HCT116 (cell line): ENCODE data around the gene TRIAP1. TPM values are rescaled to one million over a fixed set of nuclear protein-coding genes. Genes with fewer than 3 reads are reported as not detected.

Experiments
- ATAC-seq: fragments of 200-7000 bp; cut with Tn5 transposase; 2 replicates; pipeline ENCODE4 v1.9.1; 2020; ENCODE audit warnings: mild to moderate bottlenecking, moderate library complexity
- BruUV-seq: library from RNA; stranded (reverse); fragments of 400-500 nt; replicated peaks from 2 replicates; lab custom pipeline; 2021; lab: Mats Ljungman, UMichigan
- CTCF ChIA-PET: fragments of 300-600 bp; sonication (Branson Sonifier 250); formaldehyde crosslinking; loops from one replicate; lab custom pipeline; 2021; ENCODE audit warnings: antibody characterized with exemption; lab: Charles Lee
- POLR2A ChIA-PET: fragments of 300-600, 350-600 bp; sonication (Branson Sonifier 250); formaldehyde crosslinking; loops from one replicate; lab custom pipeline; 2021; ENCODE audit warnings: antibody characterized with exemption; lab: Charles Lee
- RAD21 ChIA-PET, 2 experiments: fragments of 300-600 bp; sonication (Branson Sonifier 250); formaldehyde crosslinking; loops; one replicate each; lab custom pipeline; 2023; ENCODE audit warnings: low total read pairs in 2 of 2; ENCODE audit not compliant: uncharacterized antibody in 2 of 2, unreplicated experiment in 2 of 2, low non-redundant PET in 1 of 2; lab: Charles Lee
- DNase-seq: peaks from one replicate; pipeline ENCODE4 v3.0.0-alpha.2; 2010; ENCODE audit warnings: low read depth, low spot score
- H2AFZ ChIP-seq: fragments of 200-600 bp; shearing (Covaris generic), sonication (generic); 2 replicates; pipeline ENCODE4 v1.6.1; 2017; ENCODE audit warnings: low read depth, mixed run types, mixed read lengths, antibody characterized with exemption, low read length; ENCODE audit not compliant: poor library complexity, severe bottlenecking
- H3K27ac ChIP-seq: 2 replicates; pipeline ENCODE4 v1.5.1; 2012; ENCODE audit warnings: low read depth, low read length
- H3K27me3 ChIP-seq: fragments of 200-600 bp; sonication (generic); 2 replicates; pipeline ENCODE4 v1.6.1; 2016; ENCODE audit warnings: mixed run types, low read length, mixed read lengths; ENCODE audit not compliant: insufficient read depth
- H3K36me3 ChIP-seq, 2 experiments: fragments of 200-500 bp in 1 of 2; fragments of 200-600 bp in 1 of 2; sonication (Bioruptor generic) in 1 of 2; sonication (generic) in 1 of 2; 2 replicates each; pipeline versions ENCODE4 v1.5.1 to v1.6.1; 2014 to 2016; ENCODE audit warnings: low read length in 2 of 2, inconsistent platforms in 1 of 2, mixed read lengths in 1 of 2, mixed run types in 1 of 2; ENCODE audit not compliant: insufficient read depth in 2 of 2, control insufficient read depth in 1 of 2
- H3K4me1 ChIP-seq, 2 experiments: fragments of 200-600 bp in 1 of 2; sonication (generic) in 1 of 2; 2 replicates each; pipeline versions ENCODE4 v1.5.1 to v1.6.1; 2012 to 2017; ENCODE audit warnings: low read length in 2 of 2, inconsistent platforms in 1 of 2, mild to moderate bottlenecking in 1 of 2, mixed read lengths in 1 of 2, mixed run types in 1 of 2, moderate library complexity in 1 of 2; ENCODE audit not compliant: insufficient read depth in 2 of 2, control insufficient read depth in 1 of 2
- H3K4me2 ChIP-seq: fragments of 200-600 bp; sonication (generic); 2 replicates; pipeline ENCODE4 v1.6.1; 2017; ENCODE audit warnings: mixed run types, low read length, mixed read lengths
- H3K4me3 ChIP-seq, 2 experiments: fragments of 200-600 bp in 1 of 2; sonication (generic) in 1 of 2; replicated peaks in 1 of 2; 2 replicates each; pipeline ENCODE4 v1.5.1; 2011 to 2016; ENCODE audit warnings: low read length in 2 of 2, control low read depth in 1 of 2, low read depth in 1 of 2, mild to moderate bottlenecking in 1 of 2, mixed read lengths in 1 of 2, mixed run types in 1 of 2
- H3K79me2 ChIP-seq: fragments of 200-600 bp; sonication (generic); 2 replicates; pipeline ENCODE4 v1.6.1; 2017; ENCODE audit warnings: mild to moderate bottlenecking, mixed run types, low read length, moderate library complexity, mixed read lengths; ENCODE audit not compliant: insufficient read depth
- H3K9ac ChIP-seq: fragments of 200-600 bp; sonication (generic); 2 replicates; pipeline ENCODE4 v1.6.1; 2016; ENCODE audit warnings: low read length, mixed read lengths
- H3K9me2 ChIP-seq: fragments of 200-600 bp; sonication (generic), shearing (Covaris generic); 2 replicates; pipeline ENCODE4 v1.6.1; 2017; ENCODE audit warnings: mixed run types, mild to moderate bottlenecking, moderate library complexity; ENCODE audit not compliant: insufficient read depth
- H3K9me3 ChIP-seq, 2 experiments: fragments of 200-500 bp in 1 of 2; fragments of 200-600 bp in 1 of 2; sonication (Bioruptor generic) in 1 of 2; sonication (generic) in 1 of 2; 2 replicates each; pipeline ENCODE4 v1.6.1; 2014 to 2017; ENCODE audit warnings: low read length in 2 of 2, mixed read lengths in 2 of 2, inconsistent platforms in 1 of 2, low read depth in 1 of 2, mild to moderate bottlenecking in 1 of 2, mixed run types in 1 of 2, moderate library complexity in 1 of 2; ENCODE audit not compliant: control insufficient read depth in 1 of 2, insufficient read depth in 1 of 2
- H4K20me1 ChIP-seq: fragments of 200-600 bp; sonication (generic), shearing (Covaris generic); 2 replicates; pipeline ENCODE4 v1.6.1; 2017; ENCODE audit warnings: mixed run types, mild to moderate bottlenecking, moderate library complexity; ENCODE audit not compliant: insufficient read depth
- CBX3 ChIP-seq: IDR thresholded peaks from 2 replicates; pipeline ENCODE4 v1.6.1; 2012; ENCODE audit warnings: low read depth
- EZH2 ChIP-seq: fragments of 200-600 bp; sonication (generic); IDR thresholded peaks from 2 replicates; pipeline ENCODE4 v1.6.1; 2017; ENCODE audit warnings: antibody characterized with exemption, mixed run types
- FOSL1 ChIP-seq: IDR thresholded peaks from 2 replicates; pipeline ENCODE4 v1.6.1; 2012; ENCODE audit warnings: low read depth
- JUND ChIP-seq: IDR thresholded peaks from 2 replicates; pipeline ENCODE4 v1.6.1; 2012
- POLR2AphosphoS5 ChIP-seq: IDR thresholded peaks from 2 replicates; pipeline ENCODE4 v1.6.1; 2011; ENCODE audit warnings: mild to moderate bottlenecking, low read depth, low read length, moderate library complexity
- RAD21 ChIP-seq: IDR thresholded peaks from 2 replicates; pipeline ENCODE4 v1.6.1; 2012; ENCODE audit warnings: low read depth, mild to moderate bottlenecking
- SIN3A ChIP-seq: IDR thresholded peaks from 2 replicates; pipeline ENCODE4 v1.6.1; 2012; ENCODE audit warnings: low read depth
- TCF7L2 ChIP-seq: IDR thresholded peaks from 2 replicates; pipeline ENCODE4 v1.7.0; 2011; ENCODE audit warnings: borderline replicate concordance, inconsistent platforms; ENCODE audit not compliant: insufficient read depth, insufficient read length; ENCODE audit errors: extremely low read depth
- intact Hi-C: fragments of 100-400 bp; cut with micrococcal nuclease; formaldehyde crosslinking; loops from 2 replicates; pipeline ENCODE4 v1.10.0; 2022
- total RNA-seq: library from RNA; stranded (reverse); gene quantifications from one replicate; pipeline ENCODE4 v1.2.1, GENCODE V29; 2021; ENCODE audit not compliant: unreplicated experiment
- TF ChIP-seq, protein P1 (sequence below): IDR thresholded peaks from 2 replicates; pipeline ENCODE4 v1.6.1; 2011; ENCODE audit warnings: mild to moderate bottlenecking, low read length, moderate library complexity; ENCODE audit not compliant: insufficient replicate concordance; ENCODE audit errors: extremely low read depth
- TF ChIP-seq, protein P2 (sequence below): IDR thresholded peaks from 2 replicates; pipeline ENCODE4 v1.6.1; 2012
- TF ChIP-seq, protein P3 (sequence below): IDR thresholded peaks from 2 replicates; pipeline ENCODE4 v1.6.1; 2012

Gene TRIAP1
- total RNA-seq, 1 experiment from 2014 or later: 40.3 TPM

DNA sequence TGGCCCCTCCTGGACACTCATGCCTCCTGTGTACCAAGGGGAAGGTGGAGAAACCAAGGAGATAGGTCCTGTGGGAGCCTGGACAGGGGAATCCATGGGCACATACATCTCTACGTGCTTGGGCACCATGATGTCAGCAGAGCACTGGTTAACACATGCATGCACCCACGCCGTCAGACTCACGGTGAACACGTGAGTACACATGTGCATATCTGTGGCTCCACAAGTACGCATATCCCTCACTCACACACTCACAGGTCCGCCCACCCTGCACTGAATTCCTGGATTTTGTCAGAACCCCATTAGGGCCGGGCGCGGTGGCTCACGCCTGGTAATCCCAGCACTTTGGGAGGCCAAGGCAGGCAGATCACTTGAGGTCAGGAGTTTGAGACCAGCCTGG is 37.4 kb downstream of the TRIAP1 start:
- no peak for TF ChIP-seq POLR2AphosphoS5
- TF ChIP-seq CBX3: no peak
- TF ChIP-seq, protein P1, sequence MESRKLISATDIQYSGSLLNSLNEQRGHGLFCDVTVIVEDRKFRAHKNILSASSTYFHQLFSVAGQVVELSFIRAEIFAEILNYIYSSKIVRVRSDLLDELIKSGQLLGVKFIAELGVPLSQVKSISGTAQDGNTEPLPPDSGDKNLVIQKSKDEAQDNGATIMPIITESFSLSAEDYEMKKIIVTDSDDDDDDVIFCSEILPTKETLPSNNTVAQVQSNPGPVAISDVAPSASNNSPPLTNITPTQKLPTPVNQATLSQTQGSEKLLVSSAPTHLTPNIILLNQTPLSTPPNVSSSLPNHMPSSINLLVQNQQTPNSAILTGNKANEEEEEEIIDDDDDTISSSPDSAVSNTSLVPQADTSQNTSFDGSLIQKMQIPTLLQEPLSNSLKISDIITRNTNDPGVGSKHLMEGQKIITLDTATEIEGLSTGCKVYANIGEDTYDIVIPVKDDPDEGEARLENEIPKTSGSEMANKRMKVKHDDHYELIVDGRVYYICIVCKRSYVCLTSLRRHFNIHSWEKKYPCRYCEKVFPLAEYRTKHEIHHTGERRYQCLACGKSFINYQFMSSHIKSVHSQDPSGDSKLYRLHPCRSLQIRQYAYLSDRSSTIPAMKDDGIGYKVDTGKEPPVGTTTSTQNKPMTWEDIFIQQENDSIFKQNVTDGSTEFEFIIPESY: no peak
- TF ChIP-seq SIN3A: no peak
- no peak for TF ChIP-seq FOSL1
- TF ChIP-seq EZH2: no peak
- TF ChIP-seq TCF7L2: no peak
- Histone ChIP-seq H2AFZ (no peak overlapping the region), H3K4me1 (no peaks in the 10 kb centered on the region), H3K27me3 (no peaks in the 10 kb centered on the region), H3K9me3 (no peaks in the 10 kb centered on the region), H3K4me2 (no peak overlapping the region), H3K79me2 (no peaks in the 10 kb centered on the region), H3K4me3 (no peak overlapping the region), H3K36me3 (no peaks in the 10 kb centered on the region), H3K27ac (no peak overlapping the region), H4K20me1 (no peaks in the 10 kb centered on the region), H3K9ac (no peak overlapping the region), H3K9me2 (no peaks in the 10 kb centered on the region)
- RAD21 ChIA-PET: no interaction called here
- DNase-seq (no peak), ATAC-seq (no peak)
- BruUV-seq: no TSS peak
- POLR2A ChIA-PET: no interaction called here
- intact Hi-C loops: no loop called here
- CTCF ChIA-PET: no interaction called here

DNA sequence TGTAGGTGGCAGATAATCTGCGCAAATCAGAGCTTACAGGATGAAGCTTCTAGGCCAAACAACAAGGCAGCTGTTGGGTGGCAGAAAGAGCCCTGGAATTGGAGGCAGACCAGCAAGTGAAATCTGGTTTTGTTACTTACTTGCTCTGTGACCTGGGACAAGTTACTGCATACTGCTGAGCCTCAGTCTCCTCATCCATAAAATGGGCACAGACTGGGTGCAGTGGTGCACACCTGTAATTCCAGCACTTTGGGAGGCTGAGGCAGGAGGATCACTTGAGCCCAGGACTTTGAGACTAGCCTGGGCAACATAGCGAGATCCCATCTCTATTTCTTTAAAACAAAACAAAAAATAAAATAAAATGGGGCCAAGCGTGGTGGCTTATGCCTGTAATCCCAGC is 39.6 kb downstream of the TRIAP1 start:
- no peak overlapping the region for H3K4me3 ChIP-seq
- BruUV-seq: no TSS peak
- no peak overlapping the region for H2AFZ ChIP-seq
- H3K27ac ChIP-seq: no peak overlapping the region
- RAD21 ChIA-PET: no interaction called here
- DNase-seq (no peak), ATAC-seq (no peak)
- H4K20me1 ChIP-seq: no peaks in the 10 kb centered on the region
- intact Hi-C loops: no loop called here
- POLR2A ChIA-PET: no interaction called here
- no peak overlapping the region for H3K4me2 ChIP-seq
- no peaks in the 10 kb centered on the region for H3K9me3 ChIP-seq
- H3K27me3 ChIP-seq: no peaks in the 10 kb centered on the region
- no peaks in the 10 kb centered on the region for H3K36me3 ChIP-seq
- H3K4me1 ChIP-seq: no peaks in the 10 kb centered on the region
- CTCF ChIA-PET: no interaction called here
- H3K9me2 ChIP-seq: no peaks in the 10 kb centered on the region
- TF ChIP-seq, protein P1: no peak
- TF ChIP-seq RAD21 (no peak), SIN3A (no peak), JUND (no peak), EZH2 (no peak)
- TF ChIP-seq, protein P2, sequence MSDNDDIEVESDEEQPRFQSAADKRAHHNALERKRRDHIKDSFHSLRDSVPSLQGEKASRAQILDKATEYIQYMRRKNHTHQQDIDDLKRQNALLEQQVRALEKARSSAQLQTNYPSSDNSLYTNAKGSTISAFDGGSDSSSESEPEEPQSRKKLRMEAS: no peak
- TF ChIP-seq, protein P3, sequence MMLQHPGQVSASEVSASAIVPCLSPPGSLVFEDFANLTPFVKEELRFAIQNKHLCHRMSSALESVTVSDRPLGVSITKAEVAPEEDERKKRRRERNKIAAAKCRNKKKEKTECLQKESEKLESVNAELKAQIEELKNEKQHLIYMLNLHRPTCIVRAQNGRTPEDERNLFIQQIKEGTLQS: no peak
- H3K9ac ChIP-seq: no peak overlapping the region
- H3K79me2 ChIP-seq: no peaks in the 10 kb centered on the region
